Stimulated activated CD8-positive, alpha-beta memory T cell treated with anti-CD3 and anti-CD28 coated beads, Interleukin-15, amount 100 ng/mL, for 24 hours (primary cell): Measurements from ENCODE around the gene IFNA16.
"Not testable (repeated sequence)": the region's sequence is repeated elsewhere in the genome, so short reads cannot be mapped to it uniquely, and the experiment has no call there.

Source experiments
- DNase-seq: peaks from one replicate; pipeline ENCODE4 v3.0.0-alpha.2; 2020; ENCODE audit warnings: low read depth

The IFNA16 gene

DNA sequence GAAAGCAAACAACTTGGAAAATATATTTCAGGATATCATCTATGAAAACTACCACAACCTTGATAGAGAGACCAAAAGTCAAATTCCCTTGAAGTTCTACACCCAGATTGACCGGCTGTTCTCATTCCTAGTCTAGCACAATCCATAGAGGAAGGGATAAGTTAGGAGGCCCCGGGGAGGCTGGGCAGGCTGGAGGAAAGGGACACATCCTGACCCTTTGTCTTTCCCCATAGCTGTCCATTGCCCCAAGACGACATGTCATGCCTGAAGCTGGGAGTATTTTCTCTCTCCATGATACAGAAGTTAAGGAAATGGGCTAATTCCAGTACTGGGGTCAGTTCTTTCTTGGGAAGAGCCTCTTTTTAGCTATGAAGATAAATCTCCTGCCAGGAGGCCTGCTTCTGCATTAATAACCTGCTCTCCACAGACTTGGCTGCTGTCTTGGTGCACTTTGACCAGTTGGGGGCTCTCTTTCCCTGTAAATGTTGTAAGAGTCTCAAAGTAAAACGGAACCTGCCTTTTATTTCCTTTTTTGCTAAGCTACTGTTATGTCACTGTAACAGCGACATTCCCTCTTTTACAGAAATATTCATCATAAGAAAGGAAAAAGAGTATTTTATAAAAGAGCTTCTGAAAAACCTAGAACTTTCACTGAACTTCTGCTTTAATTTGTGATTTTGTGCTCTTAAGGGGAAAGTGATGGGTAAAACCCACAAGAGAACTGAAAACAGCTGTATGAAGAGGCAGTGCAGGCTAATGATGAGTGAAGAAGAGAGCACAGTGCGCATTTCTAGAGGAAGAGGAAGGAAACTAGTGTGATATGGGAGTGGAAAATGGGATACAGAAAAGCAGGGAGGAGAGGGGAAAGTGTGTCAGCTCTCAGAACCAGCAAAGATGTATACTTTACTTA is 22.0 kb downstream of the IFNA16 start:
- DNase-seq, result not testable (repeated sequence)

DNA sequence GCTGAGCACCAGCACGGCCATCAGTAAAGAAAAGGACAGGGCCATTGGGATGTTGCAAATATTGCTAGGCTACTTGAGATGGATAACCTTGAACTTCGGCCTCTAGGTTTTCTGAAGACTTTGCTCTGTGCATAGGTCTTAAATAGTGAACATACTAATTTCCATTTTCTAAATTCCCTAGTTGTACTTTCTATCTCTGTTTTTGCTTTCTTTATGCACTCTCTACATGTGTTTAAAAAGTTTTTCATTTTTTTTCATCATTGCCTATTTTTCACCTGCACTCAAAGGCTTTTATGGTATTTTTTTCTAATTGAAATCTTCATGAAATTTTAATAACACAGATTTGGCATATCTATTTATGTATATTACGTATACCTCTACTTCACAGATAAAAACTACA is 29.6 kb downstream of the IFNA16 start, which contains the start of gene IFNA4:
Gene IFNA4, minus strand, starts transcription at position 101 of the 400 bp plus-strand sequence. Its CDS starts 56 bp downstream, at position 45.
- DNase-seq, result not testable (repeated sequence)

- DNase-seq, result not testable (repeated sequence)
These were observed 34.0 kb downstream of the IFNA16 start for GRCh38 chr9:21182810-21183736.

DNA sequence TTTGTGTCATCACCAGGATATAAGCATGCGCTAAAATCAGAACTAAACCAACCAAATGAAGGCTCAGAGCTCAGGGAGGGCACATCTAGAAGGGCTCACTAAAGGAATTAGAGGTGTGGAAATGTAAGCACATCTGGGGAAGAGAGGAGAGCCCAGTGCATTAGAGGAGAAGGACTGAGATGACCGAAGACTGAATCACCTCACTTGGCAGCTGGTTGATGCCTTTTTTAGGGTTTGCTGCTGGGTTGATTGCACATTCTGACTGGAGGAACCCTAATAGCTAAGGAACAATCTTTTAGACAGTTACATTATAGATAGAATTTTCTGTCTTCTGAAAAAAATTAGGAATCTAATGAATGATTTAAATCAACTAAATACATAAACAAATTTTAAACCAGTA is 42.4 kb downstream of the IFNA16 start:
- no peak for DNase-seq

DNA sequence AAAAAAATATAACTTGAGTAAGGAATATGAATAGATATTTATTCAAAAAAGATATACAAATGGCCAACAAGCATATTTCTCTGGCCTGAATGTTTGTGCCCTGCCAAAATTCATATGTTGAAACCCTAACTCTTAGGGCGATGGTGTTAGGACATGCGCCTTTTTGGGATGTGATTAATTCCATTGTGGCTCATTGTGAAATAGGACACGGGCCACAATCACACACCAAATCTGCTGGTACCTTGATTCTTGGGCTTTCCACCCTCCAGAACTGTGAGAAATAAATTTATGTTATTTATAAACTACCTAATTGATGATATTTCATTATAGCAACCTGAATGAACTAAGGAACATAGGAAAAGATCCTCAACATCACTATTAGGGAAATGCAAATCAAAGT is 45.0 kb downstream of the IFNA16 start:
- DNase-seq, result no peak

GRCh38 chr9:21171351-21171750 is 45.8 kb downstream of the IFNA16 start:
- no peak for DNase-seq

DNA sequence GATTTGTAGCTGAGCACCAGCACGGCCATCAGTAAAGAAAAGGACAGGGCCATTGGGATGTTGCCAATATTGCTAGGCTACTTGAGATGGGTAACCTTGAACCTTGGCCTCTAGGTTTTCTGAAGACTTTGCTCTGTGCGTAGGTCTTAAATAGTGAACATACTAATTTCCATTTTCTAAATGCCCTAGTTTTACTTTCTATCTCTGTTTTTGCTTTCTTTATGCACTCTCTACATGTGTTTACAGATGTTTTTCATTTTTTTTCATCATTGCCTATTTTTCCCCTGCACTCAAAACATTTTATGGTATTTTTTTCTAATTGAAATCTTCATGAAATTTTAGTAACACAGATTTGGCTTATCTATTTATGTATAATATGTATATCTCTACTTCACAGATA is 50.6 kb downstream of the IFNA16 start, which contains the start of gene IFNA21:
Gene IFNA21, minus strand, starts transcription at position 101 of the 400 bp plus-strand sequence. Its CDS starts 48 bp downstream, at position 53.
- DNase-seq, result not testable (repeated sequence)
